DOHH2 (cell line): ENCODE results near the gene PEX19.

ENCODE experiments used
- EZH2phosphoT487 ChIP-seq: fragments of 200-600 bp; sonication (generic); IDR thresholded peaks from 2 replicates; pipeline ENCODE4 v1.6.1; 2017; ENCODE audit warnings: borderline replicate concordance, mild to moderate bottlenecking, antibody characterized with exemption, low read length, moderate library complexity, mixed read lengths
- TF ChIP-seq, protein P1 (sequence below): fragments of 200-600 bp; sonication (generic); IDR thresholded peaks from one replicate; pipeline ENCODE4 v1.5.1; 2014; ENCODE audit warnings: antibody characterized with exemption, mild to moderate bottlenecking, low read depth, low read length; ENCODE audit not compliant: poor library complexity, severe bottlenecking

DNA sequence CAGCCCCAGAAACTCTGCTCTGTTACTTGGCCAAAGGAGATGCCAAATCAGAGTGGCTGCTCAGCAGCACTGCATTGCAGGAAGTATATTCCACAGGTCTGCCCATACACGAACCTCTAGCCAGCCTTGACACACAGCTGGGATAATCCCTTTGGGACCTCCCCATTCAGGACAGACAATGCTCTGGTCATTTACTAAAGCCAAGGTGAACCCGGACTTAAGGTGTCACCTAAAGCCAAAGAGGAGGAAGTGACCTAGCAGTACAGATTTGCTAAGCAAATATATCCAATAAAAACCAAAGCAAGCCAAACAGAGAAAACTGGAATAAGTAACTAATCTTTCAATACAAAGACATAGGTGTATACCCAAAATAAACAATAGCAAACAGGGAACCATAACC, 30.4 kb upstream of the PEX19 start:
- TF ChIP-seq, protein P1, sequence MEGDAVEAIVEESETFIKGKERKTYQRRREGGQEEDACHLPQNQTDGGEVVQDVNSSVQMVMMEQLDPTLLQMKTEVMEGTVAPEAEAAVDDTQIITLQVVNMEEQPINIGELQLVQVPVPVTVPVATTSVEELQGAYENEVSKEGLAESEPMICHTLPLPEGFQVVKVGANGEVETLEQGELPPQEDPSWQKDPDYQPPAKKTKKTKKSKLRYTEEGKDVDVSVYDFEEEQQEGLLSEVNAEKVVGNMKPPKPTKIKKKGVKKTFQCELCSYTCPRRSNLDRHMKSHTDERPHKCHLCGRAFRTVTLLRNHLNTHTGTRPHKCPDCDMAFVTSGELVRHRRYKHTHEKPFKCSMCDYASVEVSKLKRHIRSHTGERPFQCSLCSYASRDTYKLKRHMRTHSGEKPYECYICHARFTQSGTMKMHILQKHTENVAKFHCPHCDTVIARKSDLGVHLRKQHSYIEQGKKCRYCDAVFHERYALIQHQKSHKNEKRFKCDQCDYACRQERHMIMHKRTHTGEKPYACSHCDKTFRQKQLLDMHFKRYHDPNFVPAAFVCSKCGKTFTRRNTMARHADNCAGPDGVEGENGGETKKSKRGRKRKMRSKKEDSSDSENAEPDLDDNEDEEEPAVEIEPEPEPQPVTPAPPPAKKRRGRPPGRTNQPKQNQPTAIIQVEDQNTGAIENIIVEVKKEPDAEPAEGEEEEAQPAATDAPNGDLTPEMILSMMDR = no peak
- TF ChIP-seq EZH2phosphoT487 = no peak
